Measurements from ENCODE around the gene FAM72D.
"Not testable (repeated sequence)": the region's sequence is repeated elsewhere in the genome, so short reads cannot be mapped to it uniquely, and the experiment has no call there.

Gene FAM72D

GRCh38 chr1:145128697-145129469 is 33.1 kb downstream of the FAM72D start:
- not testable (repeated sequence) for DNase-seq (ENCODE audit: low read depth, low spot score); H3K4me3 ChIP-seq (ENCODE audit: low read length)

- H3K4me3 ChIP-seq (ENCODE audit: low read length); DNase-seq (ENCODE audit: low read depth, low spot score): not testable (repeated sequence)
Measured at GRCh38 chr1:145134476-145134875, 38.7 kb downstream of the FAM72D start.

- H3K4me3 ChIP-seq (ENCODE audit: low read length); DNase-seq (ENCODE audit: low read depth, low spot score): not testable (repeated sequence)
Measured at GRCh38 chr1:145140549-145140948, 44.8 kb downstream of the FAM72D start.

GRCh38 chr1:145144264-145144913 is 48.6 kb downstream of the FAM72D start:
- DNase-seq (ENCODE audit: low read depth, low spot score); H3K4me3 ChIP-seq (ENCODE audit: low read length): not testable (repeated sequence)

- not testable (repeated sequence) for H3K4me3 ChIP-seq (ENCODE audit: low read length); DNase-seq (ENCODE audit: low read depth, low spot score)
Measured at GRCh38 chr1:145146308-145146707, 50.5 kb downstream of the FAM72D start.

GRCh38 chr1:145147172-145147571 is 51.4 kb downstream of the FAM72D start:
- not testable (repeated sequence) for H3K4me3 ChIP-seq (ENCODE audit: low read length); DNase-seq (ENCODE audit: low read depth, low spot score)

- DNase-seq (ENCODE audit: low read depth, low spot score); H3K4me3 ChIP-seq (ENCODE audit: low read length): not testable (repeated sequence)
Measured at GRCh38 chr1:145155421-145155820, 59.6 kb downstream of the FAM72D start.

- H3K4me3 ChIP-seq (ENCODE audit: low read length): not testable (repeated sequence)
Measured at GRCh38 chr1:145155873-145156272, 60.1 kb downstream of the FAM72D start.

GRCh38 chr1:145156891-145157610 is 61.3 kb downstream of the FAM72D start:
- not testable (repeated sequence) for H3K4me3 ChIP-seq (ENCODE audit: low read length); DNase-seq (ENCODE audit: low read depth, low spot score)

More at GRCh38 chr1:145155873-145156272, 60.1 kb downstream of the FAM72D start:
- not testable (repeated sequence) for DNase-seq (ENCODE audit: low read depth, low spot score)

GRCh38 chr1:145157715-145158114 is 61.9 kb downstream of the FAM72D start:
- DNase-seq (ENCODE audit: low read depth, low spot score); H3K4me3 ChIP-seq (ENCODE audit: low read length): not testable (repeated sequence)

GRCh38 chr1:145161046-145161752 is 65.4 kb downstream of the FAM72D start:
- not testable (repeated sequence) for DNase-seq (ENCODE audit: low read depth, low spot score)

More at GRCh38 chr1:145161046-145161752, 65.4 kb downstream of the FAM72D start:
- H3K4me3 ChIP-seq (ENCODE audit: low read length): not testable (repeated sequence)
